Esophagus (tissue), 2 donors: ENCODE results near the gene CSNK2A2. TPM values are rescaled to one million over a fixed set of nuclear protein-coding genes. Genes with fewer than 3 reads are reported as not detected.

Experiments used
- H3K27ac ChIP-seq, 2 donors: one replicate each; pipeline ENCODE4 v1.5.1; 2013; ENCODE audit warnings: low read depth in 2 of 2, mild to moderate bottlenecking in 2 of 2, inconsistent platforms in 1 of 2, low read length in 1 of 2, moderate library complexity in 1 of 2
- H3K27me3 ChIP-seq, 2 donors: one replicate each; pipeline ENCODE4 v1.6.1; 2013; ENCODE audit warnings: low read length in 2 of 2, control low read depth in 1 of 2, mild to moderate bottlenecking in 1 of 2; ENCODE audit not compliant: insufficient read depth in 2 of 2, control insufficient read depth in 1 of 2
- H3K36me3 ChIP-seq, 2 donors: one replicate each; pipeline ENCODE4 v1.6.1; 2013; ENCODE audit warnings: low read length in 1 of 2; ENCODE audit not compliant: control insufficient read depth in 2 of 2, insufficient read depth in 2 of 2
- H3K4me1 ChIP-seq, 2 donors: one replicate each; pipeline ENCODE4 v1.6.1; 2013; ENCODE audit warnings: low read length in 1 of 2; ENCODE audit not compliant: control insufficient read depth in 2 of 2, insufficient read depth in 2 of 2
- H3K4me3 ChIP-seq, 2 donors: one replicate each; pipeline ENCODE4 v1.5.1; 2013; ENCODE audit warnings: low read length in 2 of 2, mild to moderate bottlenecking in 2 of 2, low read depth in 1 of 2, moderate library complexity in 1 of 2
- H3K9me3 ChIP-seq, 2 donors: one replicate each; pipeline ENCODE4 v1.6.1; 2013; ENCODE audit warnings: mild to moderate bottlenecking in 2 of 2, low read depth in 1 of 2, low read length in 1 of 2, moderate library complexity in 1 of 2; ENCODE audit not compliant: control insufficient read depth in 2 of 2, insufficient read depth in 1 of 2
- WGBS, 2 donors: extraction: QIAGEN DNeasy Blood & Tissue Kit; methylation state at CpG; one replicate each; pipeline ENCODE4 v1.1.7; 2013; 5-methylcytosine and 5-hydroxymethylcytosine counted together
- polyA plus RNA-seq, 2 donors: library from polyadenylated mRNA; stranded (reverse); fragments of 200-250 nt; gene quantifications; one replicate each; pipeline ENCODE4 v1.2.3, GENCODE V29; 2013
- donor health status: healthy with polysubstance abuse.
- donor health status: Bipolar disorder and iron deficiency.

Gene CSNK2A2
- polyA plus RNA-seq, 2 donors = 15.4 to 19.6 TPM

DNA sequence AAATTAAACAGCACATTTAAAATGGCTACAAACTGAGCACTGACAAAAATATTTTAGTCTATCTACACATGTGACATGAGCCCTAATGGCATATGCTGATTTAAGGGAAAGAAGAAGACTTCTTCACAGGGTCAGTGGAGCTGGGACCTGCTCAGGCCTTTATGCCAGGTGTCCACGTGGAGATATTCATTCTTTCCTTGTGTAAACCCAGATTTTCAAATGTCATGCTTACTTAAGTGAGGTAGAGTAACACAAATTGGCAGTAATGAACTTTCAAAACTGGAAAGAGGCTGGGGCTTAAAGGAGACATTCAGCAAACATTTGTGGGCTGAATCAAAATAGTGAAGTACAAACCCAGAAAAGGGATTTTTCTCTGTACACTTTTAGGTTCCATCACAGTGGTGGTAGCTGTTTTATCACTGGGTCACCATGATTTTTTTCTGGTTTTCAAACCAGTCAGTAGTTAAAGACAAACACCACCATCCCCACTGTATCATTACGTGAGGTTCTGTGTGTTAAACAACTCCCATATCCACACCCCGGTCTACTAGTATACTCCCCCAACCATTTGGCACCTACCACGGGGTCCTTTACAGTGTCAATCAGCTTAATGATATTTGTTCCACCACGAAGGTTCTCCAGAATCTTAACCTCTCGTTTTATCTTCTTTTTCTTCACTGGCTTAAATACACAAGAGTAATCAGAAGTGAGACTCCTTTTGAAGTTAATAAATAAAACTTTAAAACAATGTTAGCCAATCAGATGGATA is 11.5 kb downstream of the CSNK2A2 start:
- WGBS, 2 donors = 72 to 81% methylated on average over 6 of the region's 6 CpGs
- H3K9me3 ChIP-seq = no peaks in the 10 kb centered on the region

DNA sequence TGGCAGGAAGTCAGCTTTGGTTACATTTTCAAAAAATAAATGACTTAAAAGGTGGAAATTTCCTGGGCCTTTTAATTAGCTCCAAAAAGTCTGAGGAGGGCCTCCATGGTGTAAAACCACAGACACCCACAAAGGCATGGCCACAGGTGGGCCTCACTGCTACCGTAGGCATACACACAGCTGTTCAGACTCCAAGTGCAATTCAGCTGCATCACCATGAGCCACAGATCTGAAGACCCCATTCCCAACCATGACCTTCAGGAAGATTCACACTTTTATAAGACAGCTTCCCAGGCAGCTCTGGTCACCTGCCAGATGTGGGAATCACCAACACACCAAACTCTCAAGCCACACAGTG is 20.6 kb downstream of the CSNK2A2 start:
- no peaks in the 10 kb centered on the region for H3K27me3 ChIP-seq
- 73 to 76% methylated on average over 1 of the region's 1 CpG for WGBS, 2 donors
- H3K9me3 ChIP-seq = no peaks in the 10 kb centered on the region
- H3K4me3 ChIP-seq = no peak overlapping the region
- no peak overlapping the region for H3K27ac ChIP-seq
- H3K36me3 ChIP-seq = peaks cover 5 to 11% of the 10 kb centered on the region in 2 donors
- no peaks in the 10 kb centered on the region for H3K4me1 ChIP-seq

More for the DNA sequence above, 11.5 kb downstream of the CSNK2A2 start:
- no peak overlapping the region for H3K4me3 ChIP-seq
- H3K36me3 ChIP-seq = peaks cover 3 to 11% of the 10 kb centered on the region in 2 donors
- no peaks in the 10 kb centered on the region for H3K4me1 ChIP-seq
- H3K27ac ChIP-seq = no peak overlapping the region
- no peaks in the 10 kb centered on the region for H3K27me3 ChIP-seq

DNA sequence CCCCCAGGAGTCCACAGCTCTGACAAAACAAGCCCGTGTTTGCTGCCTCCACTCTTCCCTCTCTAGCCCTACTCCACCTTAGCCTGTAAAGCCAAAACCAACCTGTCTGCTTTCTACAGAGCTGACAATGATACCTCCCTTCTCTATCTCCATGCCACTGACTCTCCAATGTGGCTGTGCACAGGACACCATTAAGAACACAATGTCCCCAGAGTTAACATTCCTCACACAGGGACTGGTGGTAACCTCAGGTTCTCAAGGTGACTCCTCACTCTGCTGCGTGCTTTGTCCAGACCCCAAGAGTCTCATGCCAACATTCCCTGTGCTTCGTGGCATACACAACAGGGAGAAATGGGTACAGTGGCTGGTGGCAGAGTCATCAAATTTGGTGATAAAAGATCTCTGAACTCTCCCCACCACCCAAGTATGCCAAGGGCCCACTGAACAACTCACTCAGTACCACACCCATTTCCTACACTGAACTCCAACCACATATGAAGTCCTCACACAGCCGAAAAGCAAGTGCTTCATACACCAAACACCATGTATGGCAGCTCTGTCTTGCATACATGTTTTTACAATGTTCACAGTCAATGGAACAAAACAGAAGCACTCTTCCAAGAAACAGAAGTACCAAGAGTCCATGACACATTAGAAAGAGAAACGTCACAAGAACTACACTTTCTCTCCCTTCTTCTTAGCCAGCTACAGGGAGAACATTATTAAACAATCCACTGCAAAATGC is 21.1 kb downstream of the CSNK2A2 start:
- WGBS, 2 donors = 88 to 90% methylated on average over 5 of the region's 5 CpGs
- peaks cover 5 to 11% of the 10 kb centered on the region in 2 donors for H3K36me3 ChIP-seq
- no peak overlapping the region for H3K27ac ChIP-seq
- H3K4me3 ChIP-seq = no peak overlapping the region
- no peaks in the 10 kb centered on the region for H3K27me3 ChIP-seq
- H3K9me3 ChIP-seq = no peaks in the 10 kb centered on the region
- H3K4me1 ChIP-seq = no peaks in the 10 kb centered on the region

DNA sequence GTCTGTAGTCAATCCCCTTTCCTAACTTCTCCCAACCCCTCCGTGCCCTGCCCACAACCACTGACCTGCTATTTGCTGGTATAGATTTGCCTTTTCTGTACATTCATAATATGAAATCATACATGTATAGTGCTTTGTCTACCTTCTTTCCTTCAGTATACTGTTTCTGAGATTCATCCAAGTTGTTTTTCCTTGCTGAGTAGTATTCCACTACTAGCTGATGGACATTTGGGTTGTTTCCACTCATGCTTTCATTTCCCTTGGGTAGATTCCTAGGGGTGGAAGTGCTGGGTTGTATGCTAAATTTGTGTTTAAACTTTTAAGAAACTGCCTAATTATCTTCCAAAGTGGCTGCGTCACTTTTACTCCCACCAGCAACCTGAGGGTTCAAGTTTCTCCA is 27.7 kb downstream of the CSNK2A2 start:
- H3K9me3 ChIP-seq = no peaks in the 10 kb centered on the region
- WGBS, 2 donors = 96 to 99% methylated on average over 2 of the region's 2 CpGs
- no peak overlapping the region for H3K4me3 ChIP-seq
- peaks cover 7 to 18% of the 10 kb centered on the region in 2 donors for H3K36me3 ChIP-seq
- no peaks in the 10 kb centered on the region for H3K4me1 ChIP-seq
- no peak overlapping the region for H3K27ac ChIP-seq
- H3K27me3 ChIP-seq = no peaks in the 10 kb centered on the region

DNA sequence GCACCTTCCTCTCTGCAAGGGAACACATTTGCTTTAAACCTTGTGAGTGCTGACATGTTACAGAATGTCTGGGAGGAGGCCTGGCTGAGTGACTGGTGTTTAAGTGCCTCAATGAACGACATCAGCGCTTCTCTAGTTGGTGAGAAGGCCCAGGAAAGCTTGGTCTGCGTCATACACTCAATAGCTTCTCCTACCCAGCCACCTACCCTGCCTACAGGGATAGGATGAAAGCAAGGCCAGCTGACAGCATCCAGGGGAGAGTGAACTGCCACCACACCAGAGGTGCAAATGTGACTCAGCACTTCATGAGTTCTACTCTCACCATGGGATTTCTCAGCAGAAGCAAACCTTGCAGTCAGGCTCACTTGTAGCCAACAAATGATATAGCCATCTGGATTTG is 37.1 kb downstream of the CSNK2A2 start:
- Histone ChIP-seq H3K9me3 (no peaks in the 10 kb centered on the region), H3K27me3 (no peaks in the 10 kb centered on the region), H3K4me3 (no peak overlapping the region), H3K27ac (no peak overlapping the region), H3K4me1 (peaks cover 0 to 2% of the 10 kb centered on the region in 2 donors), H3K36me3 (peaks cover 4 to 29% of the 10 kb centered on the region in 2 donors)
- 77 to 95% methylated on average over 3 of the region's 3 CpGs for WGBS, 2 donors

DNA sequence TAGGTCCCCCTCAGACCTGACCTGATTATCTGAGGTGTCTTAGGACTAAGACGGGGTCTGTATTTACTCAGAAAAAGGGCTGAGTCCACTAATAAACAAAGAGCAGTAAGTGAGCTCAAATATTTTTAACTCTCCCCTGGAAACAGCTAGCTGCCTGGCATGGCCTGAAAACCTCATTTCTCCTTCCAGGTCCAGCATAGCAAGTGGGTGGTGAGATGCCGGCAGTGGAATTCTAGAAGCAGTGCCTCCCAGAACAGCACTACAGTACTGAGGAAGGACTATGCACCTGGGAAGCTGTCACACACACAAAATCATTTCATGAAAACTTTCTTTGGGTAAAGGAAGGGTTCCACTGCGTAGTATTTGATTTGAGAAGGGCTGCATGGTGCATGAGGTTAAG is 39.2 kb downstream of the CSNK2A2 start:
- H3K9me3 ChIP-seq = no peaks in the 10 kb centered on the region
- no peak overlapping the region for H3K27ac ChIP-seq
- H3K4me3 ChIP-seq = no peak overlapping the region
- peaks cover 0 to 2% of the 10 kb centered on the region in 2 donors for H3K4me1 ChIP-seq
- H3K27me3 ChIP-seq = no peaks in the 10 kb centered on the region
- WGBS, 2 donors = 70 to 97% methylated on average over 3 of the region's 3 CpGs
- peaks cover 1 to 17% of the 10 kb centered on the region in 2 donors for H3K36me3 ChIP-seq

DNA sequence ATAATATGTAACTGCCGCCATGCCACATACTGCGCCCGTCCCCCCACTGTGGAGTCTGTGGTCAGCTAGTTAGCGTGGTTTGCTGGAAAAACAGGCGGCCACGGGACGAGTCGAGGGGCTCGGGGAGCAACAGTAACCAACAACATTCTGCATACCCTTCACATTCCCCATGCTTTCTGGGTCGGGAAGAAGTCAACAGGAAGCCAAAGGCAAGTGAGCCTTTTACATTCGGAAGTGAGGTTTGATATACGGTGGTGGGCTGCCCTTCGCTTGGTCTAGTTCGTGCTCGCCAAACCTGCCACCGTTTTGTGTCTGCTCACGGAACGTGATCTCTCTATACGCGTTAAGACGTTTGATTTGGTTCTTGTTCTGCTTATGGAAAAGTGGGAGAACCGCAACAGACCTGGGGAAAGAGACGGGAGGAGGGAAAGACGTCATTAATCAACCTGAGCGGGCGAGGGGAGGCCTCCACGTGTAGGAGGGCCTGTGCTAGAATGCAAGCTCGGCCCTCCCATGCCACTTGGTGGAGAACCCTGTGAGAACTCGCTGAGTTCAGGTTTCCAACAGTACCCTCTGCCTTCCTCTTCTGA is 39.9 kb downstream of the CSNK2A2 start:
- no peak overlapping the region for H3K27ac ChIP-seq
- no peaks in the 10 kb centered on the region for H3K27me3 ChIP-seq
- 86 to 87% methylated on average over 29 of the region's 29 CpGs for WGBS, 2 donors
- H3K36me3 ChIP-seq = peaks cover 0 to 14% of the 10 kb centered on the region in 2 donors
- no peaks in the 10 kb centered on the region for H3K9me3 ChIP-seq
- H3K4me3 ChIP-seq = no peak overlapping the region
- H3K4me1 ChIP-seq = peaks cover 0 to 2% of the 10 kb centered on the region in 2 donors

DNA sequence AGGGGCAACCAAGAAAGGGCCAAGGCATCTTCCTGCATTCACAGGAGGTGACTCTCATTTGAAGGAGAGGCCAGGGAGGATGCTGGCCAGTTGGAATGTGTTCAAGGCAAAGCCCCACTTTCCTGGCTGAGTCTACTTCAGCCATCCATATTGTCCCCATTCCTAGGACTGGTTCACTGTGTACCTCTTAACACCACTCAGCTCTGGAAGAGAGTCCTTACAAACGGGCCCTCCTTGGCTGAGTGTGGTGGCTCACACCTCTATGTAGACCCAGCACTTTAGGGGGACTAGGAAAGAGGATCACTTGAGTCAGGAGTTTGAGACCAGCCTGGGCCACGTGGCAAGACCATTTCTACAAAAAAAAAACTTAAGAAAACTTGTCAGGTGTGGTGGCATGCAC is 40.7 kb downstream of the CSNK2A2 start:
- peaks cover 0 to 2% of the 10 kb centered on the region in 2 donors for H3K4me1 ChIP-seq
- no peaks in the 10 kb centered on the region for H3K27me3 ChIP-seq
- WGBS, 2 donors = 76 to 90% methylated on average over 2 of the region's 2 CpGs
- H3K4me3 ChIP-seq = no peak overlapping the region
- H3K36me3 ChIP-seq = peaks cover 0 to 14% of the 10 kb centered on the region in 2 donors
- H3K27ac ChIP-seq = no peak overlapping the region
- no peaks in the 10 kb centered on the region for H3K9me3 ChIP-seq

DNA sequence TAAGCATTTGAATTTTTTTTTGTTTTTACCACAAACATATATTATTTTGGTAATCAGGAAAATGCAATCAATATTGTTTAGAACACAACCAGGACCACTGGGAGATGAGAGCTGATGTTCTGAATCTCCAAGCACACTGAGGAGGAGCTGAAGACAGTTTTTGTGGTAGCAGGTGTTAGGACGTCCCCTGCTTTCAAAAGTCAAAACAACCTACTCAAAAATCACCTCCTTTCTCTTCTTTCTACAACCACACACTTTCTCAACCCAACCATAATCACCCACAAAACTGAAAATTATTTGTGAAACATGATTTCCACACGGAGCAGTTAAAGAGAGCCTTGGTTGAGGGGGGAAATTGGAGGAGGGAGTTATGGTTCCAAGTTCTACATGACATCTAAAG is 42.1 kb downstream of the CSNK2A2 start:
- no peak overlapping the region for H3K4me3 ChIP-seq
- 53 to 71% methylated on average over 2 of the region's 2 CpGs for WGBS, 2 donors
- peaks cover 0 to 2% of the 10 kb centered on the region in 2 donors for H3K4me1 ChIP-seq
- peaks cover 0 to 7% of the 10 kb centered on the region in 2 donors for H3K36me3 ChIP-seq
- no peak overlapping the region for H3K27ac ChIP-seq
- no peaks in the 10 kb centered on the region for H3K27me3 ChIP-seq
- no peaks in the 10 kb centered on the region for H3K9me3 ChIP-seq
